Left ventricle myocardium superior (tissue), 1 donor: ENCODE data around the gene ERBIN. TPM values are rescaled to one million over a fixed set of nuclear protein-coding genes. Genes with fewer than 3 reads are reported as not detected.
"Not testable (repeated sequence)": the region's sequence is repeated elsewhere in the genome, so short reads cannot be mapped to it uniquely, and the experiment has no call there.

ENCODE experiments used
- ATAC-seq: fragments of 200-7000 bp; cut with Tn5 transposase; one replicate; pipeline ENCODE4 v1.9.1; 2020; ENCODE audit warnings: mild to moderate bottlenecking, moderate library complexity
- DNase-seq: peaks from one replicate; pipeline ENCODE4 v3.0.0-alpha.2; 2020
- intact Hi-C: fragments of 100-400 bp; cut with micrococcal nuclease; formaldehyde crosslinking; loops from one replicate; pipeline ENCODE4 v1.11.0; 2022
- total RNA-seq: library from RNA; stranded (reverse); fragmentation: NEBNext Ultra II Directional; extraction: Animal tissue kit (Norgen Biotek cat#: 25700); gene quantifications from one replicate; pipeline ENCODE4 v1.2.1, GENCODE V29; 2021
- donor health status: DM: no; HTN: yes; CAD: no; lungs with severe emphysema.

The ERBIN gene
- total RNA-seq, 1 donor from 2014 or later: 39.6 TPM

DNA sequence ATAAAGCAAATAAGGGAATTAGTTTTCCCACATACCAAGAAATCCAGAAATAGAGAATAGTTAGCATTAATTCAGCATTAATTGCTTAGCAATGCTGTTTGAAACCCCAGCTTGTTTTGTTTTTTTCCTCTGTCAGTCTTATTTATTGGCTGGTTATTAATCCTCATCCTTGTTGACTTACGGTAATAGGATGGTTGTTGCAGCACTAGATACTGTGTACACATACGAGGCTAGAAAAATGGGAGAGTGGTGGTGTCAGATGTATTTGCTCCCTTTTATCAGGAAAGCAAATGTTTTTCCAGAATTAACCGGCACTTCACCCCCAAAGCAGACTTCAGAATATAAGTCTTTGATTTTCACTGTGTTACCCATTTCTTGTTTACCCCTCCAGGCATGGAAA, 60.4 kb downstream of the ERBIN start:
- ATAC-seq (no peak), DNase-seq (no peak)
- intact Hi-C loops: no loop called here

GRCh38 chr5:65987982-65988381, 61.6 kb downstream of the ERBIN start:
- ATAC-seq: no peak
- no peak for DNase-seq
- intact Hi-C loops: no loop called here

- ATAC-seq (no peak), DNase-seq (no peak)
- intact Hi-C loops: no loop called here
Measured at GRCh38 chr5:65989158-65989557, 62.8 kb downstream of the ERBIN start.

DNA sequence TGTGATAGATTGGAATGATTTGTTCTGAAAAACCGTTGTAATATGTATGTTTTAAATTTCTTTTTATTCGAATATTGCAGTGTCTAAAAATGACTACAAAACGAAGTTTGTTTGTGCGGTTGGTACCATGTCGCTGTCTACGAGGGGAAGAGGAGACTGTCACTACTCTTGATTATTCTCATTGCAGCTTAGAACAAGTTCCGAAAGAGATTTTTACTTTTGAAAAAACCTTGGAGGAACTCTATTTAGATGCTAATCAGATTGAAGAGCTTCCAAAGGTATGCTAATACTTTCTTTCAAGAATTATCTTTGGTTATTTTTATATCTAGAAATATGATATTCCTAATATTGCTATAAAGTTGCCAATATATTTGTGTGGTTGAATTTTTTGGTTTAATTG, 66.3 kb downstream of the ERBIN start:
- no peak for DNase-seq
- no peak for ATAC-seq
- intact Hi-C loops: no loop called here

- no peak for DNase-seq
- intact Hi-C loops: no loop called here
- ATAC-seq: no peak
Measured at GRCh38 chr5:65994117-65994786, 67.9 kb downstream of the ERBIN start.

- intact Hi-C loops: no loop called here
- ATAC-seq (no peak), DNase-seq (no peak)
Measured at GRCh38 chr5:65999061-65999723, 72.8 kb downstream of the ERBIN start.

DNA sequence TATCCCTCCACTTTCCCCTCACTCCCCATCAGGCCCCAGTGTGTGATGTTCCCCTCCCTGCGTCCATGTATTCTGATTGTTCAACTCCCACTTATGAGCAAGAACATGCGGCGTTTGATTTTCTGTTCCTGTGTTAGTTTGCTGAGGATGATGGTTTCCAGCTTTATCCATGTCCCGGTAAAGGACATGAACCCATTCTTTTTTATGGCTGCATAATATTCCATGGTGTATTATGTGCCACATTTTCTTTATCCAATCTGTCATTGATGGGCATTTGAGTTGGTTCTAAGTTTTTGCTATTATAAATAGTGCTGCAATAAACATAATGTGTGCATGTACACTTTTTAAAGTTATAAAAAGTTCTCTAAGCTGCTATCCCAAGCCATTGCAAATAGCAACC, 75.6 kb downstream of the ERBIN start:
- intact Hi-C loops: no loop called here
- DNase-seq (no peak), ATAC-seq (no peak)

DNA sequence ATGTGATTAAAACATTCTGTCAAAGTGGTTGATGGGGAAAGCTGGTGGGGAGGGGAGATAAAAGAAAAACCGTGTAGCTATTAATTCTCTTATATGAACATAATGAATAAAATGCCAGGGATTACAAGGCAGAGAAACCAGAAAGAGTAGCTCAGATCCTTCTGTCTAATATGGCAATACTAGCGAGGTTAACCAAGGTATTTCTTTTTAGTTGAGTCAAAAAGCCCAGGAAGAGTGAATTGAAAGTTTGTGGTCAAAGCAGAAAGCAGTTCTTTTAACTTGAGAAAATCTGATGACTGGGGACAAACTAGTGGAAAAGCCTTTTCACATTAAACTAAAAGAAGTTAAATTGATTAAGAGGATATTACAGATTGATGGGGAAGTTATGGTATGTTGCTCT, 76.0 kb downstream of the ERBIN start:
- DNase-seq: no peak
- intact Hi-C loops: no loop called here

DNA sequence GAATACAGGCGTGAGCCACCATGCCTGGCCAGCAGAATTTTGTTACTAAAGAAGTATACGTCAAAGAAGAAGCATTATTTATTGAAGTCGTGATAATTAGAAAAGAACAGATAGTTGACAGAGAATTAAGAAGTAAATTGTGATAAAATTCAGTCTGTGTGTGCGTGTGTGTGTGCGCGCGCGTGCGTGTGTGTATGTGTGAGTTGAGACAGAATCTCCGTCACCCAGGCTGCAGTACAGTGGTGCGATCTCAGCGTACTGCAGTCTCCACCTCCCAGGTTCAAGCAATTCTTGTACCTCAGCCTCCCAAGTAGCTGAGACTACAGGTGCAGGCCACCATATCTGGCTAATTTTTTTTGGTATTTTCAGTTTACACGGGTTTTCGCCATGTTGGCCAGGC, 77.8 kb downstream of the ERBIN start:
- DNase-seq (no peak), ATAC-seq (no peak)
- intact Hi-C loops: no loop called here

More for the DNA sequence above, 76.0 kb downstream of the ERBIN start:
- ATAC-seq: no peak

DNA sequence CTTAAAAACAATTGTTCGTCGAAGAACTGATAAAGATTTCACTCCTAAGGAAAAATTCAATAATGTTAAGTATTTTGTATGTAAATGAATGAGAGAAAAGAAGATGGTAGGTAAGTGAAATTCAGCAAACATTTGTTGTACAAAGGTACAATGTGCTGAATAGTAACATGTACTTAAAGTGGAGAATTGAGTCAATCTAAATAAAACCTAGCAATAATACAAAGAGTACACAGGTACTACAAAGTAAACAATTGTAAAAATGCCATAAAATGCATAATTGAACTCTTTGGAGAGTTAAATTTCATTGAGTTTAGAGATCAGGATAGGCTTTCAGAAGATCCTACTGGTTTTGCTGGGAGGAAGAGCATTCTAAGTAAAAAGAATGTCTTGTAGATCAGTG, 82.9 kb downstream of the ERBIN start:
- intact Hi-C loops: no loop called here
- ATAC-seq: no peak
- no peak for DNase-seq

DNA sequence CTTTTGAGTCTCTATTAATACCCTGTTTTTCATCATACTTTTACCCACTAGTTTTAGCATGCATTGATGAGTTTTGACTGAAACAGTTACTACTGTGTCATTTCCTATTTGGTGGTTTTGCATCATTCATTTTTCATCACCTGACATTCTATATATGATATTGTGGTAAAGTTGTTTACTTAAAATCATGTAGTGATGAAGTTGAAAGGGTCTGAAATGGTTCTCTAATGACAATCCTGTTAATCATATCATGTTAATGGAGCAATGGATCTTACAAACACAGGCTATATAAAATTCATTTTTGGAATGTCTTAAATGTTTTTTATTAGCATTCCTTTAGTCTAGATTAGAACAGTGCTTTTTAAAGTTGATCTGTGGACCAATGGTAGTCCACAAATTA, 84.1 kb downstream of the ERBIN start:
- intact Hi-C loops: no loop called here
- DNase-seq (no peak), ATAC-seq (no peak)

GRCh38 chr5:66012271-66012670, 85.9 kb downstream of the ERBIN start:
- ATAC-seq: no peak
- no peak for DNase-seq
- intact Hi-C loops: no loop called here

DNA sequence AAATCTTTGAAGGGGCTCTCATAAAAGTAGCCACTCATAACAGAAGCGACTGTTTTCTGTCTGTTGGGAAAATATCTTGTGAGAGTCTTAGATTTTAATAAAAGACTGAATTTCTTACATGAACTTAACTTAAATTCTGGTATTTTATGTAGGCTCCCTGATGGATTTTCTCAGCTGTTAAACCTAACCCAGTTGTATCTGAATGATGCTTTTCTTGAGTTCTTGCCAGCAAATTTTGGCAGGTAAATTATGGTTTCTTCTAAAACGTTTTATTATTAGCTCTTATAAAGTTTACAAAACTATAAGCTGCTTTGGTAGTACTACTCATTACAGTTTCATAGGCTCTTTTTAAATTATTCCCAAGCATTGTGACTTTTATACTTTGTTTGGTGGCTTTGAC, 87.0 kb downstream of the ERBIN start:
- intact Hi-C loops: no loop called here
- DNase-seq (no peak), ATAC-seq (no peak)

DNA sequence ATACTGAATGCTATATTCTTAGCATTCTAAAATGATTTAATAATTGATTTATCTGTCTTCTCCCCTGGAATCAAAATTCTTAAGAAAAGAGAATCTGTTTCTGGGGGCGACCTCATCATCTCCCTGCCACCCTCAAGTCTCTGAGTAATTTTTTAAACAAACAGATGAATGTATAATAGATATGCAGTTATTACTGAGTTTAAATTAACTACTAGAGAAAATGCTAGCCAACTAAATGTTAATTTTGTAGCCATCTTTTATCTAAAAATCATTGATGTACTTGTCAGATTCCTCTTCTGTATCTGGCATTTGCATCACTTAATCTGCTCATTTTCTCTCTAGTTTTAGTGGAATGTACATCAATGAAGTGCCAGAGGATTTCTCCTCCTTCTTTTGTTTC, 87.5 kb downstream of the ERBIN start:
- ATAC-seq (no peak), DNase-seq (no peak)
- intact Hi-C loops: no loop called here

GRCh38 chr5:66015196-66015960, 89.0 kb downstream of the ERBIN start:
- DNase-seq: no peak
- intact Hi-C loops: no loop called here
- no peak for ATAC-seq

DNA sequence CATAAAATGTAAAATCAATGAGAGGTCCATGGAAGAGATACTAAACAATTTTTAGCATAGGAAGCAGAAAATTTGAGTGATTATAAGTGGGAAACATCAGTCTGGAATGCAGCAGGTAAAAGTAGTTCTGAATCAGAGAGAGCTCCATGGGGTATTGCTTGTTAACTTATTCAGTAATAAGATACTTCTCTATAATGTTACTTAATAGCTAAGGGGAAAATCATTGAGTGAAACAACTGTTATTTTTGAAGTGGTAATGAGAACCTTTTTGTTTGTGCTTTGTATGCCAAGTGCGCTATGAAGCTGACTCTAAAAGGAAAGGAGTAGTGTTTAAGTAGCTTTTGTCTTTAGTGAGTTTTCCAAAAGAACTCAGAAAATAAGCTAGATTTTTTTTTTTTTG, 95.2 kb downstream of the ERBIN start:
- ATAC-seq: no peak
- no peak for DNase-seq
- intact Hi-C loops: no loop called here

DNA sequence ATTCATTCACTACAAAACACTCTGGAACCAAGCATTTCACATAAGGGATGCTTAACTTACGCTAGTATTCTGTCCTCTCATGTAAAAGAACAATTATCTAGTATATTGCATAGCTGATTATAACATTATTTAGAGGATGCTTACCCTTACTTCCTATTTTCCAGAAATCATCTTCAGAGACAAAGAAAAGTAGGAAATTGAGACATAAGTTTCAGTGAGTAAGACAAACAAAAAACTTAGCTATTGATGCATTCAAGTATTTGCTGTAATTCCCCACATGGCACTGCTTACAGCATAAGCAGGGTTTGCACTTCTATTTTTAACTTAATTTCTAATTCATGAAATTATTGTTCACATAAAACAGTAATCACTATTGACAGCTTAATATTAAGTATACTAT, 112.9 kb downstream of the ERBIN start:
- DNase-seq: no peak
- ATAC-seq: no peak
- intact Hi-C loops: no loop called here

GRCh38 chr5:66039701-66040100, 113.3 kb downstream of the ERBIN start:
- no peak for DNase-seq
- intact Hi-C loops: no loop called here
- no peak for ATAC-seq

GRCh38 chr5:66041627-66042026, 115.3 kb downstream of the ERBIN start:
- intact Hi-C loops: no loop called here
- no peak for ATAC-seq
- no peak for DNase-seq

- DNase-seq (no peak), ATAC-seq (no peak)
- intact Hi-C loops: no loop called here
Measured at GRCh38 chr5:66057239-66057638, 130.9 kb downstream of the ERBIN start.

DNA sequence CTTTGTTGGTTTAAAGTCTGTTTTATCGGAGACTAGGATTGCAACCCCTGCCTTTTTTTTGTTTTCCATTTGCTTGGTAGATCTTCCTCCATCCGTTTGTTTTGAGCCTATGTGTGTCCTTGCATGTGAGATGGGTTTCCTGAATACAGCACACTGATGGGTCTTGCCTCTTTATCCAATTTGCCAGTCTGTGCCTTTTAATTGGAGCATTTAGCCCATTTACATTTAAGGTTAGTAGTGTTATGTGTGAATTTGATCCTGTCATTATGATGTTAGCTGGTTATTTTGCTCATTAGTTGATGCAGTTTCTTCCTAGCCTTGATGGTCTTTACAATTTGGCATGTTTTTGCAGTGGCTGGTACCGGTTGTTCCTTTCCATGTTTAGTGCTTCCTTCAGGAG, 134.9 kb downstream of the ERBIN start:
- ATAC-seq, intact Hi-C loops, DNase-seq: not testable (repeated sequence)
